ENCODE data around the gene FAM8A1.
"Not testable (repeated sequence)": the region's sequence is repeated elsewhere in the genome, so short reads cannot be mapped to it uniquely, and the experiment has no call there.

Gene FAM8A1, protein sequence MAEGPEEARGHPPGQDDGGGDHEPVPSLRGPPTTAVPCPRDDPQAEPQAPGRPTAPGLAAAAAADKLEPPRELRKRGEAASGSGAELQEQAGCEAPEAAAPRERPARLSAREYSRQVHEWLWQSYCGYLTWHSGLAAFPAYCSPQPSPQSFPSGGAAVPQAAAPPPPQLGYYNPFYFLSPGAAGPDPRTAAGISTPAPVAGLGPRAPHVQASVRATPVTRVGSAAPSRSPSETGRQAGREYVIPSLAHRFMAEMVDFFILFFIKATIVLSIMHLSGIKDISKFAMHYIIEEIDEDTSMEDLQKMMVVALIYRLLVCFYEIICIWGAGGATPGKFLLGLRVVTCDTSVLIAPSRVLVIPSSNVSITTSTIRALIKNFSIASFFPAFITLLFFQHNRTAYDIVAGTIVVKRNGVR

DNA sequence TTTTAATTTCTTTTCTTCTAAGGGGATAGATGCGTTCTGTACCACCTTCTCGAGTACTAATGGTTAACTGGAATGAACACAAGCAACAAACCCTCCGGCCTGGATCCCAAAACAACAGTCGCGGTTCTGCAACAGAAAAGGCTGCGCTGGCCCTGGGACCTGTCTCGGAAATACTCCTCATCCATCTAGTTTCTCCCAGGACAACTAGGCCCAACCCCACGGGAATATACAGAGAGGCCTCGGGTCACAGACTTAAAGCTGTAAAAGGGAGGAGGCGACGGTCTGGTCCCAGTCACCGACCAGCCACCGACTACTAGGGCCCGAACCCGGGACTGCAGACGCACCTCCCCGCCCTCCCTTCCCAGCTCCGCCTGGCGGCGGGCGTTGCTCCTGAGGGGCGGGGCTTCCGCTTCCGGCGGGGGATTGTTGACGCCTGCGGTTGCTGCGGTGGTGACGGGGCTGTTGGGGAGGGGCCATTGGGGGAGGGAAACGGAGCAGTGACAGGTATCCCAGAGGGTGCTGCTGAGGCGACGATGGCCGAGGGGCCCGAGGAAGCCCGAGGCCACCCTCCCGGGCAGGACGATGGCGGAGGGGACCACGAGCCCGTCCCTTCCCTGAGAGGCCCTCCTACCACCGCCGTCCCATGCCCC lies at the start of gene FAM8A1:
Gene FAM8A1, plus strand, starts transcription at position 426 of the 650 bp plus-strand sequence. Its CDS starts 108 bp downstream, at position 534.
- peak; percentile 40 for DNase-seq (ENCODE audit: low read depth)

DNA sequence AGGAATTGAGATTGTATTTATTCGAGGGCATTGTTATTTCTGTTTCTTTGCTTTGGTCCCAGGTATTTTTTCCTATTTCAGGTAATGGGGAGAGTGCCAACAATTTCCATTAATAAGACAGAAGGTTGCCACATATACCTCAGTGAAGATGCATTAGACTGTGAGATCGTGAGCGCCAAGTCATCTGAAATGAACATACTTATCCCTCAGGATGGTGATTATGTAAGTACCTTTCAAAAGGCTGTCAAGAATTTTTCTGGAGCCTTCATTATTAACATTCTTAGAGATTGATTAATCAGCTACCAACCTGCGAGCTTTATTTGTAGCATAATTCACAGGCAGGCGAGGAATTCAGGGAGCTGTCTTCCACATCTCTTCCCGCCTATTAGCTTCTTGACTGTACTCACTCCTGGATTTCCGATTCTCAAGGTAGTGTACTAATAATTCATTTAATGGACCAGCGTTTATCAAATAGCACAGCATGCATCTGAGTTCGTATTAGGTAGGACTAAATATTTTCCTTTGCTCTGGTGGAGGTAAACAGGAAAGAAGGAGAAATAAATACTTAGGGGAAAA lies 48.6 kb upstream of the FAM8A1 start:
- DNase-seq (ENCODE audit: low read depth), result no peak

DNA sequence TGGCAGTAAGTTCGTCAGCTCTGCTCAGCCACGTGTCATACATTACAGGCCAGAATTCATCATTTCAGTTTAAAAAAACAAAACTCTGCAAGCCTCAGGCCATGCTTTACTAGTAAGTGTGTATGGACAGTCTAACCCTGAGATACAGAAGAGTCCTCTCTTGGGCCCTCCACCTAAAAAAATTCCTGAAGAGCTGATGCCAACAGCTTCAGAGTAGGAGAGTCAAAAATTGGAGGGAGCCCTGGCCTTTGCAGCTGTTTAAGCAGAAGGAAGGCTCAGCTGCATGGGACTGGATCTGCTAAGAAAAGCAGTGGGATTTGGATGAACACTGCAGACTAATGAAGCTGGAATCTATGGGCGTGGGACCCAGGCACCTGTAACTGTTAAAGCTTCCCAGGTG lies 47.2 kb upstream of the FAM8A1 start:
- no peak for DNase-seq (ENCODE audit: low read depth)

DNA sequence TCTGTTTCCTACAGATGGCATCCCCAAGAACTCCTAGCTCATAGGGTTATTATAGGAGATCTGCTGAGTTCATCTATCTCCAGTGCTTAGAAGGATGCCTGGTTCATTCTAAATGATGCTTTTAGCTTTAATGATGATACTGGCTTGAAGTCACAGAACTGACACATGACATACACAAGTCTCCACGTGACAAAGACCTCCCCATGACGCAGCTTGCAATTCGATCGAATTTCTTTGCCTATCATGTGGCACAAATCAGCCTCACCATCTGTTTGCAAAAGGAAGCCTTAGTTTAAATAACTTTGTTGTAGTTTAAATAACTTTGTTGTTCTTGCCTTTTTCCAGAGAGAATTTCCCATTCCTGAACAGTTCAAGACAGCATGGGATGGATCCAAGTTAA lies 44.1 kb upstream of the FAM8A1 start:
- DNase-seq (ENCODE audit: low read depth), result no peak

GRCh38 chr6:17562636-17563035 lies 37.5 kb upstream of the FAM8A1 start:
- DNase-seq (ENCODE audit: low read depth), result no peak

DNA sequence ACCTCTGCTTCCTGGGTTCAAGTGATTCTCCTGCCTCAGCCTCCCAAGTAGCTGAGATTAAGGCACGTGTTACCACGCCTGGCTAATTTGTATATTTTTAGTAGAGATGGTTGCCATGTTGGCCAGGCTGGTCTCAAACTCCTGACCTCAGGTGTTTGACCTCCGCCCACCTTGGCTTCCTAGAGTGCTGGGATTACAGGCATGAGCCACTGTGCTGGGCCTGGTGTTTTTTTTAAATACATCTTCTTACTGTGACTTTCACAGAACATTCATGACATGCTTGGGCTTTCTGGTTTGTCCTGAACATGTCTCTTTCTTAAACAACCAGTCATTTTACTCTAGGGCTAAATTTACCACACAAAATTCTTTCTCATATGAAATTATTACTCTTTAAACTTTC lies 34.7 kb upstream of the FAM8A1 start:
- no peak for DNase-seq (ENCODE audit: low read depth)

GRCh38 chr6:17574866-17575560 lies 25.1 kb upstream of the FAM8A1 start:
- DNase-seq (ENCODE audit: low read depth), result peak; percentile 67

DNA sequence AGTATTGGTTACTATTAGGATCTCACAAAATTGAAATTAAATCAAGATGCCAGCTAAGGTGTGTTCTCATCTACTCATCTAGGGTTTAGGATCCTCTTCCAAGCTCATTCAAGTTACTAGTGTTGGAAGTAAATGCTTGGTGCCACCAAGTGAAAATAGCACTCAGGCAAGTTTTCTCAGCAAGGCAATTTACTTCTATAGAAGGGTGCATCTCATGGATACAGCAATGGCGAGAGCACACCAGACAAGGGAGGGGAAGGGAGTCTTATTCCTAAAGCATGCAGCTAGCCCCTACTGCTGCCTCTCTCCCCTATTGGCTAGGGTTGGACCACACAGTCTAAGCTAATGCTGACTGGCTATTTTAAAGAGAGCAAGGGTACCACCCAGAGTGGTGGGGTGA lies 23.0 kb upstream of the FAM8A1 start:
- DNase-seq (ENCODE audit: low read depth), result no peak

DNA sequence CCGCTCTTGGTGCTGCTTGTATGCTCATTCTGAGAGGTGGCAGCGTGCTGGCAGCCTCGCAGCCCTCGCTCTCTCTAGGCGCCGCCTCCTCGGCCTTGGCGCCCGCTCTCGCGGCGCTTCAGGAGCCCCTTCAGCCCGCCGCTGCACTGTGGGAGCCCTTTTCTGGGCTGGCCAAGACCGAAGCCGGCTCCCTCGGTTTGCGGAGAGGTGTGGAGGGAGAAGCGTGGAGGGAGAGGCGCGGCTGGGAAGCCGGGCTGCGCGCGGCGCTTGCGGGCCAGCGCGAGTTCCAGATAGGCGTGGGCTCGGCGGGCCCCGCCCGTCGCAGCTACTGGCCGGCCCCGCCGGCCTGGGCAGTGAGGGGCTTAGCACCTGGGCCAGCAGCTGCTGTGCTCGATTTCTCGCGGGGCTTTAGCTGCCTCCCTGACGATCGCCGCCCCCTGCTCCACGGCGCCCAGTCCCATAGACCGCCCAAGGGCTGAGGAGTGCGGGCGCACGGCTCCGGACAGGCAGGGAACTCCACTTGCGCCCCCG lies 19.5 kb upstream of the FAM8A1 start:
- no peak for DNase-seq (ENCODE audit: low read depth)

DNA sequence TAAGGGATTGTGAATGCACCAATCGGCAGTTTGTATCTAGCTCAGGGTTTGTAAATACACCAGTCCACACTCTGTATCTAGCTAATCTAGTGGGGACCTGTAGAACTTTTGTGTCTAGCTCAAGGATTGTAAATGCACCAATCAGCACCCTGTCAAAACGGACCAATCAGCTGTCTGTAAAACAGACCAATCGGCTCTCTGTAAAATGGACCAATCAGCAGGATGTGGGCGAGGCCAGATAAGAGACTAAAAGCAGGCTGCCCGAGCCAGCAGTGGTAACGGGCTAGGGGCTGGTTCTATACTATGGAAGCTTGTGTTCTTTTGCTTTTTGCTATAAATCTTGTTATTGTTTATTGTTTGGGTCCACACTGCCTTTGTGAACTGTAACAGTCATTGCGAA lies 18.8 kb upstream of the FAM8A1 start:
- not testable (repeated sequence) for DNase-seq (ENCODE audit: low read depth)

GRCh38 chr6:17583811-17584210 lies 16.3 kb upstream of the FAM8A1 start:
- no peak for DNase-seq (ENCODE audit: low read depth)

DNA sequence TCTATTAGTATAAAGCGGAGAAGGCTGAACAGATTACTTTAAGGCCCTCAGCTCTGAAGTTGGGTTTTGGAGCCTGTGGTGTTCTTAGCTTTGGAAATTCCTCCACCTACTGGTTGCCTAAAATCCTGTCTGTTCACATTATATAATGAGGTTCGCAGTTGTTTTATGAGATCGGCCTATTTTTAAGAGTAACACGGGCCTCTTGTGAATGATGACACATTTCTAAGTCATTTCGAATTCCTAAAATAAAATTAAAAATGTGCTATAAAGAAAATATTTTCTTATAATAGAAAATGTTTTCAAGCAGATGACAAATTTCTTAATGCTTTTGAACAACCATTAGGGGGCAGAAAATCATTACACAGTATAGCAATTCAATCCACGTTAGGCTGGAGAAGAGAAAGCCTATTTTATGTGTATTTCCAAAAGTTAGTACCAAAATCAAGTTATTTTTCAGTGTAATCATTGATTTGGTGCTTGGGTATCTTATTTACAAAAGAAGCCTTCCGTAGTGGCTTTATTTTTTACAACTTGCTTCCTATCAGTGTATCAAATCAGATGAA lies 15.8 kb upstream of the FAM8A1 start:
- peak; percentile 45 for DNase-seq (ENCODE audit: low read depth)

DNA sequence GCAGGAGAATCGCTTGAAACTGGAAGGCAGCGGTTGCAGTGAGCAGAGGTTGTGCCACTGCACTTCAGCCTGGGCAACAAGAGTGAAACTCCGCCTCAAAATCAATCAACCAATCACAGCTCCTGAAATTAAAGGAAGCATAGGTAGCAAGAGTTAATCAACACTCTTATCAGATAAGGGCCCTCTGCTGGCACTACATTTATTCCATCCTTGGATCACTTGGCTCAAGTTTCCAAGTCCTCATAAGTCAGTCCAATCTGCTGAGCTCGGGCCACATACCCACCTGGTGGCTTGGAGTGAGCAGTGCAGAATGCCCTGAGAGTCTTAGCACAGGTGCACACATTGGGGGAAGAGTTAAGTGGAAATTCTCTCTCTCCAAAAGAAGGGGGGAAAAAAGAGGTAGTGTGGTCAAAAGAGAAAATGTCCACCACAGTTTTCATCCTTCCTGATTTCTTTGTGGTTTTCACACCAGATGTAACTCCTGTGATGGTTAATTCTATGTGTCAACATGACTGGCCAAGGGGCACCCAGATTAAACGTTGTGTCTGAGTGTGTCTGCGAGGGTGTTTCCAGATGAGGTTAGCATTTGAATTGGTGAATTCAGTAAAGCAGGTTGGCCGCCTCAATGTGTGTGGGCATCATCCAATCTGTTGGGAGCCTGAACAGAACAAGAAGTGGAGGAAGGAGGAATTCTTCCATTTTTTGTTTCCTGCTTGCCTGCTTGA lies 14.2 kb upstream of the FAM8A1 start:
- DNase-seq (ENCODE audit: low read depth), result no peak

DNA sequence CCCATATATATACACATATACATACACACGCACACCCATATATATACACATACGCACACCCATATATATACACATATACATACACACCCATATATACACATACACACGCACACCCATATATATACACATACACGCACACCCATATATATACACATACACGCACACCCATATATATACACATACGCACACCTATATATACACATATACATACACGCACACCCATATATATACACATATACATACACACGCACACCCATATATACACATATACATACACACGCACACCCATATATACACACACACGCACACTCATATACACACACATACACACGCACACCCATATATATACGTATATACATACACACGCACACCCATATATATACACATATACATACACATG lies 13.5 kb upstream of the FAM8A1 start:
- not testable (repeated sequence) for DNase-seq (ENCODE audit: low read depth)

DNA sequence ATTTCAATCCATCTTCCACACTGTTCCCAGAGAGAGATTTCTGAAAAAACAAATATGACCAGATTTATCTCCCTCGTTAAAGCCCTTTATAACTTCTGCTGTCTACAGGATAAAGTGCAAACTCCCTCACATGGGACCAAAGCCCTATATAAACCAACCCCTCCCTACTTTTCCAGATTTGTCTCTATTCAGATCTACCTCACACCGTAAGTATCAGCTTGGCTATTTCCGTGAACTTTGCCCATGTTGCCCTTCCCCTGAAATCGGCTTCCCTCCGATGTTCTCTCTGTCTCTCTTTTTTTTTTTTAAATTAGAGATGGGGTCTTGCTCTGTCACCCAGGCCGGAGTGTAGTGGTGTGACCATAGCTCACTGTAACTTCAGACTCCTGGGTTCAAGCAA lies 12.1 kb upstream of the FAM8A1 start:
- no peak for DNase-seq (ENCODE audit: low read depth)

GRCh38 chr6:17589406-17590096 lies 10.6 kb upstream of the FAM8A1 start:
- peak; percentile 60 for DNase-seq (ENCODE audit: low read depth)

GRCh38 chr6:17591287-17591686 lies 8.8 kb upstream of the FAM8A1 start:
- DNase-seq (ENCODE audit: low read depth), result no peak

DNA sequence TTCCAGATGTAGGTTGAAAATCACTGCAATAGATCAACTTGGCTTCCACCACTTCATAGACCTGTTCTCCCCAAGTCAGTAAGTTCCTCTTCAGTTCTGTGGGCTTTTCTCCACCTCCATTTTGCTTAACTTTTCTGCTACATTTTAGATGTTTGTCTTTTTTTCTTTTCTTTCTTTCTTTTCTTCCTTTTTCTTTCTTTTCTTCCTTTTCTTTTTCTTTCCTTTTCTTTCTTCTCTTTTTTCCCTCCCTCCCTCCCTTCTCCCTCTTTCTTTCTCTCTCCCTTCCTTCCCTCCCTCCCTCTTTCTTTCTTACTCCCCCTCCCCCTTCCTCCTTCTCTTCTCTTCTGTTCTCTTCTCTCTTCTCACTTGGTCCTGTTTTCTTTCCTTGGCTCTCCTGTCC lies 6.9 kb upstream of the FAM8A1 start:
- no peak for DNase-seq (ENCODE audit: low read depth)

- DNase-seq (ENCODE audit: low read depth), result no peak
Observed at GRCh38 chr6:17596085-17596484, 4.0 kb upstream of the FAM8A1 start.

GRCh38 chr6:17600527-17601385 lies 654 bp downstream of the FAM8A1 start:
- no peak for DNase-seq (ENCODE audit: low read depth)

Data from GM04503 (cell line).